Articular chondrocyte of knee joint (primary cell): ENCODE results near the gene ZNF485. TPM values are rescaled to one million over a fixed set of nuclear protein-coding genes. Genes with fewer than 3 reads are reported as not detected.

ENCODE experiments used
- total RNA-seq: library from RNA; depleted of rRNA; stranded (reverse); fragments of >200 nt; gene quantifications from 2 replicates; pipeline ENCODE4 v1.2.3, GENCODE V29; 2012

ZNF485 gene
- 2.1 and 3.4 TPM in 2 replicates for total RNA-seq

DNA sequence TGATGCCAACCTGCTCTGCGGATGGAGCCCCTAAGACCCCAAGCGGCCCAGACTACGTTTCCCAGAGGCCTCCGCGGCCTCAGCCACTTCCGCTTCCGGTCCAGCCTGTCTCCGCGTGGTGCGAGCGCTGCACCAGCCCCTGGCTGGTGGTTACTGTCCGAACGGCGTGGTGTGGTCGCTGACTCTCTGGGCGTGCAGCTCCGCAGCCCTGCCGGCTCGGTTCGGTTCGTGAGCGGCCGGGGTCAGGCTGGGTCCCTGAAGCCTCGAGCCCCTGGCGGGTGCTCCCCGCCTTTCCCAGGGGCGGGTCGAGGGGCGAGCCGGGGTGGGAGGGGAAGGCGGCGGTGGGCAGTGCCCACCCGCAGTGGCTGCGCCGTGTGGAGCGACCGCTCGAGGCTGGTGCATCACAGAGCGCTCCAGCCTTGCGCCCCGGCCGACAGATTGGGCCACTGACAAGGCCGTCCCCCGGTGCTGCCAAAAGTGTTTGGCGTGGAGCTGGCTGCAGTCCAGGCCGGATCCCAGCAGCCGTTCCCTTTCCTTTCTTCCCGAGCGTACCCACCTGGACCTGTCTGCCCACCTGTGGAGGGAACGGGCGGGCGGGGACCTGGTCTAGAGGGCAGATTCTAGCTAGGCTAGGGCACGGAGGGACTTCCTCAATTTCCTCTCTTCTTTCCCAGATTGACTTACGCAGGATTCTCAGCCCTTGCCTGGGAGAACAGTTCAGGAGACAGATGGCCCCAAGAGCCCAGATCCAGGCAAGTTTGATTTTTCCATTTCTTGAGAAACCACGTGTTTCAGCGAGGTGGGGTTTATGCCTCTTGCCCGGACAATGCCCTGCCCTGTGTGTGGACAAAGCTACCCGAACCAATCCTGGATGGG, at the start of gene ZNF485:
Gene ZNF485, plus strand, starts transcription at position 116 of the 876 bp plus-strand sequence. Its CDS starts 613 bp downstream, at position 729.

DNA sequence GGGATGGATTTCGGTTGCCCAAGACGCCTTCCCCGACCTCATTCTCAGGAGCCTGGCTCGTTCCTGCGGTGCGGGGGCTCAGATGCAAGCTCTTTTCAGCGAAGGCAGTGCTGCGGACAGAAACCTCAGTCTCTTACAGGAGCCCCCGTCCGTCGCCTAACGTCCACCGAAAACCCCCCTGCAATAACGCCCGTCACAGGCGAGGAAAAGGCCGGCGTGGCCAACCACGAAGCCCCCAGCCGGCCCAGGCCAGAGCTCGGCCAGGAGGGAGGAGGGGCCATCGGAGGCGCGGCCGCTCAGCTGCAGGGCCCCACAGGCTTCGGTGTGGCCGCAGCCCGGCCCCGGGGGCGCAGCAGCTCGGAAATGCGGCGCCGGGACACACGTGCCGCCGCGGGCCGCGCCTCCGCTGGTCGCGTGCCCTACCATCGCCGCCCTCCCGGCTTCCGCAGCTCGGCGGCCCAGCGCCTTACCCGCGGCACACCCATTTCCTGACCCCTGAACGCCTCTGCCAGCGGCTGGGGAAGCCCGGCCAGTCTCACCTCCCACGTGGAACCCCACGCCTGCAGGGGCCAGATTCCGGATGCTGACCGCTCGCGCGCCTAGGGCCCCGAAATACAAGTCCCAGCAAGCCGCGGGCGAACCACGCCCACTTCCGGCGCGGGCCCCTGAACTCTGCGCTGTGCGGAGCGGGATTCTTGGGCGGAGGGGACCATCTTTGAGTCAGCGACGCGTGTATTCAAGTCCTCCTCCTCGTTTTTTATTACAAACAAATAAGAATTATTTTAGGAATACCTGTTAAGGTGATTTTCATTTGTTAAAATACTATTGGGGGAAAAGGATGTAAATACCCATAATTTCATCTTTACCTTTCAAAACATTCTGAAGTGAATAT, 32.0 kb upstream of the ZNF485 start, which contains the start of gene ZNF239:
Gene ZNF239, minus strand, starts transcription at position 616 of the 892 bp plus-strand sequence. CDS start 16,537 bp downstream, outside the sequence.

DNA sequence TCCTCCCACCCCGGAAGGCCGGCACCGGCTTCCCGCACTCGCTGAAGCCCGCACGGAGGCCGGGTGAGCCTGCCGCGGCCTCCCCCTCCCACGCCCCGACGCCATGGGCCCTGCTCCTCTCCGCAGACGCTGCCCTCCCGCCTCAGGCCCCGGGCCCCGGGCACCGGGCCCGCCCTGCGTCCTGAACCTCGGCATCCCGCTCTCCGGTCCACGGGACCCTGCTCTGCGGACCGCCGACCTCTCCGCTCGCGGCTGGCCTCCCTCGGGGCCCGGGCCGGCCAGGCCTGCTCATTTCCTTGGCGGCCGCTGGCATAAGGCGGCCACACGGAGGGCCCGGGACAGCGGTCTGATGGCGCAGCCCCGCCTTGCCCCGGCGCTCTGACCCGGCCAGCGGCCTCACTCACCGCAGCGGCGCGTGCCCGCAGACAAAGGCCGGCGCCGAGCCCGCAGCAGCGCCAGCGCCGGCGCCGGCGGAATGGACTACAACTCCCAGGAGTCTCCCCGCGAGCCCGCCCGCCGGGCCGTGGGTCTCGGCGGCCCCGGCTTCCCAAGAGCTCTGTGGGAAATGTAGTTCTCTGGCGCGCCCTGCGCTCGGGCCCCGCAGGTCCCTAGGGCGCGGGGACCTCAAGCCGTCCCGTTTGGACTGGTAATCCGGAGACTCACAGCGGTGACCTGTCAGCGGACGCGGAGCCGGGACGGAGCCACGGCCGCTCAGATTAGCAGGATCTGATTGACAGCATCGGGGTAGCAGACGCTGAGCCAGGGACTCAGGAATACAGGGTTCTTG, 42.4 kb downstream of the ZNF485 start, which contains the start of gene ZNF32:
Gene ZNF32, minus strand, starts transcription at position 484 of the 787 bp plus-strand sequence. CDS start 2,748 bp downstream, outside the sequence.

Other genes starting within 250 kb of the ZNF485 start
- not detected in 2 replicates for gene FXYD4, start 234.8 kb upstream of the ZNF485 start, total RNA-seq
- gene HNRNPF, start 197.3 kb upstream of the ZNF485 start, total RNA-seq: 171 and 186 TPM in 2 replicates
- gene ZNF487, start 169.3 kb upstream of the ZNF485 start, total RNA-seq: 7.1 and 8.5 TPM in 2 replicates
- 4.8 and 5.5 TPM in 2 replicates for gene ZNF239, start 31.8 kb upstream of the ZNF485 start, total RNA-seq
- 29.5 and 32.9 TPM in 2 replicates for gene ZNF32, start 42.4 kb downstream of the ZNF485 start, total RNA-seq